ENCODE results near the gene LAMTOR5.

The LAMTOR5 gene

GRCh38 chr1:110434946-110435345, 27.5 kb upstream of the LAMTOR5 start:
- H3K79me2 ChIP-seq (ENCODE audit: control insufficient read depth, insufficient read depth, low read length, poor library complexity): no peaks in the 10 kb centered on the region
- no peak overlapping the region for H3K4ac ChIP-seq (ENCODE audit: low read depth, low read length)
- H2BK120ac ChIP-seq (ENCODE audit: insufficient read depth, low read length, poor library complexity): no peak overlapping the region
- H3K4me3 ChIP-seq (ENCODE audit: low read depth, low read length): no peak overlapping the region
- no peaks in the 10 kb centered on the region for H3K27me3 ChIP-seq (ENCODE audit: insufficient read depth, low read length)
- no peaks in the 10 kb centered on the region for H3K9me3 ChIP-seq (ENCODE audit: insufficient read depth, low read depth, low read length)
- no peak overlapping the region for H3K18ac ChIP-seq (ENCODE audit: low read length)
- no peak overlapping the region for H3K14ac ChIP-seq (ENCODE audit: low read length)
- H3K79me1 ChIP-seq (ENCODE audit: low read length): peaks cover 9% of the 10 kb centered on the region
- no peak overlapping the region for H2BK12ac ChIP-seq (ENCODE audit: low read length)
- no peak overlapping the region for H3K27ac ChIP-seq (ENCODE audit: low read depth, low read length)
- no peak overlapping the region for H4K8ac ChIP-seq (ENCODE audit: low read depth, low read length)
- H3K4me1 ChIP-seq (ENCODE audit: control insufficient read depth in 1 of 2, insufficient read depth in 2 of 2, low read length in 2 of 2): peaks cover 14 to 18% of the 10 kb centered on the region in 2 experiments
- H2BK5ac ChIP-seq (ENCODE audit: low read depth, low read length, poor library complexity): no peak overlapping the region
- H3K36me3 ChIP-seq (ENCODE audit: control insufficient read depth in 1 of 2, insufficient read depth in 2 of 2, low read length in 2 of 2): no peaks in the 10 kb centered on the region
- H3K23ac ChIP-seq (ENCODE audit: low read length): no peak overlapping the region
- no peak overlapping the region for H3K4me2 ChIP-seq (ENCODE audit: low read length)
- no peak for DNase-seq
- no peak overlapping the region for H2AK5ac ChIP-seq (ENCODE audit: low read length)
- no peak overlapping the region for H3K9ac ChIP-seq (ENCODE audit: low read length)
- no peak overlapping the region for H2AFZ ChIP-seq (ENCODE audit: insufficient read depth, low read length, poor library complexity)
- no peak overlapping the region for H4K12ac ChIP-seq (ENCODE audit: low read depth, low read length)
- no peak overlapping the region for H4K91ac ChIP-seq (ENCODE audit: low read depth, low read length)
- no CpG with 5 or more reads among the region's 3 CpGs for WGBS (ENCODE audit: extremely low coverage, insufficient coverage, insufficient read length)

GRCh38 chr1:110433803-110434202, 26.3 kb upstream of the LAMTOR5 start:
- Histone ChIP-seq H2AK5ac (ENCODE audit: low read length) (no peak overlapping the region), H3K36me3 (ENCODE audit: control insufficient read depth in 1 of 2, insufficient read depth in 2 of 2, low read length in 2 of 2) (no peaks in the 10 kb centered on the region), H3K14ac (ENCODE audit: low read length) (no peak overlapping the region), H3K9me3 (ENCODE audit: insufficient read depth, low read depth, low read length) (no peaks in the 10 kb centered on the region), H2BK5ac (ENCODE audit: low read depth, low read length, poor library complexity) (no peak overlapping the region), H2BK120ac (ENCODE audit: insufficient read depth, low read length, poor library complexity) (no peak overlapping the region), H2BK12ac (ENCODE audit: low read length) (no peak overlapping the region), H3K23ac (ENCODE audit: low read length) (no peak overlapping the region), H3K9ac (ENCODE audit: low read length) (no peak overlapping the region), H3K4me2 (ENCODE audit: low read length) (no peak overlapping the region), H4K8ac (ENCODE audit: low read depth, low read length) (no peak overlapping the region), H4K12ac (ENCODE audit: low read depth, low read length) (no peak overlapping the region), H3K79me2 (ENCODE audit: control insufficient read depth, insufficient read depth, low read length, poor library complexity) (no peaks in the 10 kb centered on the region), H3K4ac (ENCODE audit: low read depth, low read length) (no peak overlapping the region), H3K18ac (ENCODE audit: low read length) (no peak overlapping the region), H2AFZ (ENCODE audit: insufficient read depth, low read length, poor library complexity) (no peak overlapping the region), H3K4me1 (ENCODE audit: control insufficient read depth in 1 of 2, insufficient read depth in 2 of 2, low read length in 2 of 2) (peaks cover 14 to 18% of the 10 kb centered on the region in 2 experiments), H3K27me3 (ENCODE audit: insufficient read depth, low read length) (no peaks in the 10 kb centered on the region), H3K27ac (ENCODE audit: low read depth, low read length) (no peak overlapping the region), H3K79me1 (ENCODE audit: low read length) (peaks cover 9% of the 10 kb centered on the region), H3K4me3 (ENCODE audit: low read depth, low read length) (no peak overlapping the region), H4K91ac (ENCODE audit: low read depth, low read length) (no peak overlapping the region)
- peak; percentile 73 to 79 for DNase-seq
- WGBS (ENCODE audit: extremely low coverage, insufficient coverage, insufficient read length): no CpG with 5 or more reads among the region's 3 CpGs

- H4K8ac ChIP-seq (ENCODE audit: low read depth, low read length): no peak overlapping the region
- H3K23ac ChIP-seq (ENCODE audit: low read length): no peak overlapping the region
- H3K4me2 ChIP-seq (ENCODE audit: low read length): no peak overlapping the region
- H2BK5ac ChIP-seq (ENCODE audit: low read depth, low read length, poor library complexity): no peak overlapping the region
- no peak overlapping the region for H2BK120ac ChIP-seq (ENCODE audit: insufficient read depth, low read length, poor library complexity)
- H3K4me3 ChIP-seq (ENCODE audit: low read depth, low read length): no peak overlapping the region
- no peaks in the 10 kb centered on the region for H3K79me2 ChIP-seq (ENCODE audit: control insufficient read depth, insufficient read depth, low read length, poor library complexity)
- peaks cover 9% of the 10 kb centered on the region for H3K79me1 ChIP-seq (ENCODE audit: low read length)
- no peak overlapping the region for H3K18ac ChIP-seq (ENCODE audit: low read length)
- no peak overlapping the region for H4K12ac ChIP-seq (ENCODE audit: low read depth, low read length)
- no peak for DNase-seq
- no peak overlapping the region for H3K27ac ChIP-seq (ENCODE audit: low read depth, low read length)
- no CpG with 5 or more reads among the region's 2 CpGs for WGBS (ENCODE audit: extremely low coverage, insufficient coverage, insufficient read length)
- H2BK12ac ChIP-seq (ENCODE audit: low read length): no peak overlapping the region
- H3K9me3 ChIP-seq (ENCODE audit: insufficient read depth, low read depth, low read length): no peaks in the 10 kb centered on the region
- H3K14ac ChIP-seq (ENCODE audit: low read length): no peak overlapping the region
- peaks cover 14 to 18% of the 10 kb centered on the region in 2 experiments for H3K4me1 ChIP-seq (ENCODE audit: control insufficient read depth in 1 of 2, insufficient read depth in 2 of 2, low read length in 2 of 2)
- no peak overlapping the region for H4K91ac ChIP-seq (ENCODE audit: low read depth, low read length)
- no peak overlapping the region for H2AFZ ChIP-seq (ENCODE audit: insufficient read depth, low read length, poor library complexity)
- H3K27me3 ChIP-seq (ENCODE audit: insufficient read depth, low read length): no peaks in the 10 kb centered on the region
- H2AK5ac ChIP-seq (ENCODE audit: low read length): no peak overlapping the region
- H3K4ac ChIP-seq (ENCODE audit: low read depth, low read length): no peak overlapping the region
- no peak overlapping the region for H3K9ac ChIP-seq (ENCODE audit: low read length)
- no peaks in the 10 kb centered on the region for H3K36me3 ChIP-seq (ENCODE audit: control insufficient read depth in 1 of 2, insufficient read depth in 2 of 2, low read length in 2 of 2)
These were observed 25.7 kb upstream of the LAMTOR5 start for GRCh38 chr1:110433213-110433612.

- no peak overlapping the region for H2BK5ac ChIP-seq (ENCODE audit: low read depth, low read length, poor library complexity)
- no peak overlapping the region for H3K4me2 ChIP-seq (ENCODE audit: low read length)
- H2BK120ac ChIP-seq (ENCODE audit: insufficient read depth, low read length, poor library complexity): no peak overlapping the region
- WGBS (ENCODE audit: extremely low coverage, insufficient coverage, insufficient read length): no CpG with 5 or more reads among the region's 4 CpGs
- no peaks in the 10 kb centered on the region for H3K79me2 ChIP-seq (ENCODE audit: control insufficient read depth, insufficient read depth, low read length, poor library complexity)
- H4K91ac ChIP-seq (ENCODE audit: low read depth, low read length): no peak overlapping the region
- H3K9ac ChIP-seq (ENCODE audit: low read length): no peak overlapping the region
- no peak overlapping the region for H2AK5ac ChIP-seq (ENCODE audit: low read length)
- H3K27ac ChIP-seq (ENCODE audit: low read depth, low read length): no peak overlapping the region
- no peak overlapping the region for H3K18ac ChIP-seq (ENCODE audit: low read length)
- no peaks in the 10 kb centered on the region for H3K79me1 ChIP-seq (ENCODE audit: low read length)
- H3K9me3 ChIP-seq (ENCODE audit: insufficient read depth, low read depth, low read length): no peaks in the 10 kb centered on the region
- no peak overlapping the region for H3K4me3 ChIP-seq (ENCODE audit: low read depth, low read length)
- H2AFZ ChIP-seq (ENCODE audit: insufficient read depth, low read length, poor library complexity): no peak overlapping the region
- no peak overlapping the region for H4K8ac ChIP-seq (ENCODE audit: low read depth, low read length)
- no peak overlapping the region for H3K4ac ChIP-seq (ENCODE audit: low read depth, low read length)
- no peaks in the 10 kb centered on the region for H3K27me3 ChIP-seq (ENCODE audit: insufficient read depth, low read length)
- H2BK12ac ChIP-seq (ENCODE audit: low read length): no peak overlapping the region
- no peak overlapping the region for H3K14ac ChIP-seq (ENCODE audit: low read length)
- H3K23ac ChIP-seq (ENCODE audit: low read length): no peak overlapping the region
- H3K4me1 ChIP-seq (ENCODE audit: control insufficient read depth in 1 of 2, insufficient read depth in 2 of 2, low read length in 2 of 2): peaks cover 0 to 4% of the 10 kb centered on the region in 2 experiments
- no peak for DNase-seq
- no peaks in the 10 kb centered on the region for H3K36me3 ChIP-seq (ENCODE audit: control insufficient read depth in 1 of 2, insufficient read depth in 2 of 2, low read length in 2 of 2)
- no peak overlapping the region for H4K12ac ChIP-seq (ENCODE audit: low read depth, low read length)
These were observed 23.4 kb upstream of the LAMTOR5 start for GRCh38 chr1:110430901-110431300.

Data from trophoblast cell (in vitro differentiated cells and primary cell).